ENCODE measurements around the gene PLEKHA6. TPM values are rescaled to one million over a fixed set of nuclear protein-coding genes. Genes with fewer than 3 reads are reported as not detected.

Gene PLEKHA6
- total and polyA plus RNA-seq, 2 of the 8 experiments (the other 6 are each of a cell fraction or from before 2014, with no cell fraction given): 4.8 to 20.2 TPM

DNA sequence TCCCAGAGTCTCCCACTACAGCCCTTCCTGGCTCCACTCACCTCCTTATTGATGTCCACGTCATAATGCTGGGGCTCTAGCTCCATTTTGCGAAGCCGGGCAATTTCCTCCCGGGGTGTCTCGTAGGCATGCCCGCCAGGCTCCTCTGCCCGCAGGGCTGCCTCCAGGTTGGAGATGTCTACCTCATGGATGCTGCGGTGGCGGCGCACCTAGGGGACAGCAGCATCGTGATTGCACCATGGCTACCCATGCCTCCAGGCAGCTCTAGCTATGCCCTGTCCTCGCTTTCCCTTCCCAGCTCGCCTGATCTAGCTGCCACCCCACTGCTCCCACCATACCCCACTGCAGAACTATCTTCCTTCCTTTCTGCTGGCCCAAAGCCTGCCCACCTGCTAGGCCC lies 130.8 kb downstream of the PLEKHA6 start (continued):
- no peak for TF ChIP-seq CBX5 (IDR thresholded peaks at IDR 0.05; ENCODE audit: low read depth, low read length)
- no peak for TF ChIP-seq KDM4A (IDR thresholded peaks at IDR 0.05; ENCODE audit: low read depth, low read length, severe bottlenecking)
- no peak for TF ChIP-seq FOSL1 (IDR thresholded peaks at IDR 0.05; ENCODE audit: insufficient read depth, low read depth, low read length)
- TF ChIP-seq CHD2 (IDR thresholded peaks at IDR 0.05; ENCODE audit: low read length): no peak
- no peak for TF ChIP-seq SIN3A (conservative IDR thresholded peaks at IDR 0.05 in 1 of 2, IDR thresholded peaks at IDR 0.05 in 1 of 2; ENCODE audit: low read depth in 1 of 2, low read length in 2 of 2)
